PFSK-1 (cell line): ENCODE data around the gene MSS51.

ENCODE experiments used
- POLR2AphosphoS5 ChIP-seq: IDR thresholded peaks from 2 replicates; pipeline ENCODE4 v1.6.1; 2012; ENCODE audit warnings: low read depth, mild to moderate bottlenecking, control low read depth, low read length, moderate library complexity
- TAF1 ChIP-seq: IDR thresholded peaks from 2 replicates; pipeline ENCODE4 v1.6.1; 2012; ENCODE audit warnings: low read length, control low read depth, borderline replicate concordance; ENCODE audit not compliant: insufficient read depth

GRCh38 chr10:73386583-73386982 is 46.8 kb downstream of the MSS51 start:
- TF ChIP-seq TAF1: no peak
- TF ChIP-seq POLR2AphosphoS5: no peak
